GM19468 (cell line): Measurements from ENCODE around the gene COL9A3.
"Not testable (repeated sequence)": the region's sequence is repeated elsewhere in the genome, so short reads cannot be mapped to it uniquely, and the experiment has no call there.

Source experiments
- ATAC-seq: cut with Tn5 transposase; IDR thresholded peaks from one replicate; pipeline ENCODE4 v1.9.1; 2021; ENCODE audit warnings: mild to moderate bottlenecking, moderate library complexity, moderate number of reproducible peaks; ENCODE audit not compliant: unreplicated experiment; ENCODE audit errors: extremely low read depth

COL9A3 gene

DNA sequence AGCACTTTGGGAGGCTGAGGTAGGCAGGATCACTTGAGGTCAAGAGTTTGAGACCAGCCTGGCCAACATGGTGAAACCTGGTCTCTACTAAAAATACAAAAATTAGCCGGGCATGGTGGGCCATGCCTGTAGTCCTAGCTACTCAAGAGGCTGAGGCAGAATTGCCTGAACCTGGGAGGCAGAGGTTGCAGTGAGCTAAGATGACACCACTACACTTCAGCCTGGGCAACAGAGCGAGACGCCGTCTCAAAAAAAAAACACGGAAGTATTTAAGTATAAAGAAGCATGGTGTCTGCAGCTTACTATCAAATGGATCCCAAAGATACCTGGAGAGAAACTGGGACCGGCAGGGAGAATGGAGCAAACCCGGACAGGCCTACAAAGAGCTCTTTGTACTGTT is 32.1 kb downstream of the COL9A3 start:
- ATAC-seq: not testable (repeated sequence)

DNA sequence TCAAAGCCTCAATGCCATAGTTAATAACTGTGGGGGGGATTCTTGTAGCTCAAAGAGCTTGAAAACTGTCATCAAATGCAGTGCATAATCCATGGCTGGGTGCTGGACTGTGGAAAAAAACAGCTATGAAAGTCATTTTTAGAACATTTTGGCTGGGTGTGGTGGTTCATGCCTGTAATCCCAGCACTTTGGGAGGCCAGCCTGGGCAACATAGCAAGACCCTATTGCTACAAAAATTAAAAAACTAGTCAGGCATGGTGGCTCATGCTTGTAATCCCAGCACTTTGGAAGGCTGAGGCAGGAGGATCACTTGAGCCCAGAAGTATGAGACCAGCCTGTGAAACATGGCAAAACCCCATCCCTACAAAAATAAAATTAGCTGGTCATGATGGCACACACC is 32.6 kb downstream of the COL9A3 start:
- ATAC-seq: no peak

DNA sequence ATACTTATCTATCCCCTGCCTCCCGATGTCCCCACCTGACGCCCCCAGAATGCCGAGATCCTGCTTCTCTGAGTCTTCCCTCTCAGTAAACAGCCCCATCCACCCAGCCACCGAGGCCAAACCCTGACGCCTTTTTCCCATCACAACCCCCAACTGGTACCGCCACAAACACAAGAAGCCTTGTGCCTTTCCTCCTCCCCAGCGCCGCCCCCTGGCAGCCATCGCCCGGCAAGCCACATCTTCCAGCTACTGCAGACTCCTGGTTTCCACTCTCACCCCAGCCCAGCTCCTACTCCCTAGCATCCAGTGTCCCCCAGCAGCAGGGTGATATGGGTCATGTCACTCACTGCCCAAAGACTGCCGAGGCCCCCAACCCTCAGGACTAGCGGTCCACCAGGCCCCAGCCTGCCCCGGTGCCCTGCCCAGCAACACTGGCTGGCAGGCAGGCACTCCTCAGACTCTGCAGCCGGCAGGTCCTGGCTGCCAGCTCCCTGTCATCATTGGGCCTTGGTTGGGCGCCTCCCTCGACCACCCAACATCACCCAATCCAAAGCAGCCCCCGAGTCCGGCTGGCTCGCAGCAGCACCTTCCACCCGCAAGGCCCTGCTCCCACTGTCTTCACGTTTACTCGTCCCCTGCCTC is 33.6 kb downstream of the COL9A3 start:
- no peak for ATAC-seq

DNA sequence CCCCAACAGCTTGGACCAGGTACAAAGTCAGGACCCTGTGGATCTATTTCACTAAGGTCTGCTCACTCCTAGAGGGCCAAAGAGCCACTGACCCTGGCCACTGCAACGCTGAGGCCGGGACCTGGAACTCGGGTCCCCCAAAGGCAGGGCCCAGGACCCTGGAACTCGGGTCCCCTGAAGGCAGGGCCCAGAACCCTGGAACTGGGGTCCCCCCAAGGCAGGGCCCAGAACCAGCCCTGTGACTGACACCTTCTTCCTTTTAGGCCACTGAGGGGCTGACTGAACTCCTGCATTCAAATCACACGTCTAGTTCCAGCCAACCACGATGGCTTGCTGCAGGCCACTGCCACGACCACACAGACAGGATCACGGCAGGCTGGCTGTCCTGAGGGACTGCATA is 35.3 kb downstream of the COL9A3 start:
- ATAC-seq: no peak

DNA sequence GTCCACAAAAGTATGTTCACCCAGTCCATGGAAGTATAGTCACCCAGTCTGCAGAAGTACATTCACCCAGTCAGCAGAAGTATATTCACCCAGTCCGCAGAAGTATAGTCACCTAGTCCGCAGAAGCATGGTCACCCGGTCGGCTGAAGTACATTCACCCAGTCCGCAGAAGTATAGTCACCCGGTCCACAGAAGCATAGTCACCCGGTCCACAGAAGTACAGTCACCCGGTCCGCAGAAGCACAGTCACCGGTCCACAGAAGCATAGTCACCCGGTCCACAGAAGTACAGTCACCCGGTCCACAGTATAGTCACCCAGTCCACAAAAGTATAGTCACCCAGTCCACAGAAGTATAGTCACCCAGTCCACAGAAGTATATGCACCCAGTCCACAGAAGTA is 36.0 kb downstream of the COL9A3 start:
- ATAC-seq: no peak

DNA sequence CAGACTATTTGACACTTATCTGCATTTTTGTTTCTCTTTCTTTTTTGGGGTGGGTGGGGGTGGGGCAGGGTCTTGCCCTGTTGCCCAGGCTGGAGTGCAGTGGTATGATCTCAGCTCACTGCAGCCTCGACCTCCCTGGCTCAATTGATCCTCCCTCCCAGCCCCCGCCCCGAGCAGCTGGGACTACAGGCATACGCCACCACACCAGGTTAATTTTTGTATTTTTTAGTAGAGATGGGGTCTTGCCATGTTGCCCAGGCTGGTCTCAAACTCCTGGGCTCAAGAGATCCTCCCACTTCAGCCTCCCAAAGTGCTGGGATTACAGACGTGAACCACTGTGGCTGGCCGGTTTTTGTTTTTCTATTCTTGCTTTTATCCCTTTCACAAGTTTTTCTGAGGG is 36.5 kb downstream of the COL9A3 start:
- ATAC-seq: not testable (repeated sequence)

DNA sequence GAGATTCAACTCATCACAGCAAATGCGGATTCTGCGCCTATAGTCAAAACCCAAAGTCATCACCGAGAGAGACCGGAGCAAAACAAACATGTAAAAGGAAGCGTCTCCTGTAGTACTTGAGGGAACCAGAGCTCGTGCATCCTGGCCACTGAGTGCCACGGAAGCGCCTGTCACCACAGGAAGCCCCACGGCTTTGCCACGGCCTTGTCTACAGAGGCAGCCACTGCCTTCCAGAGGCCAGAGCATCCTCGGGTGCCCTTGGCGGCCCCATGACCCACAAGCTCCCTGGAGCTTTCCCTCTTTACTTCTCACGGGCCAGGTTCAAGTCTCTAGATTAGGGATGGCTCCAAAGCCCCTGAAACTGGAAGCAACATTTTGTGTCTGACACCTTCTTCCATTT is 37.3 kb downstream of the COL9A3 start:
- ATAC-seq: no peak

DNA sequence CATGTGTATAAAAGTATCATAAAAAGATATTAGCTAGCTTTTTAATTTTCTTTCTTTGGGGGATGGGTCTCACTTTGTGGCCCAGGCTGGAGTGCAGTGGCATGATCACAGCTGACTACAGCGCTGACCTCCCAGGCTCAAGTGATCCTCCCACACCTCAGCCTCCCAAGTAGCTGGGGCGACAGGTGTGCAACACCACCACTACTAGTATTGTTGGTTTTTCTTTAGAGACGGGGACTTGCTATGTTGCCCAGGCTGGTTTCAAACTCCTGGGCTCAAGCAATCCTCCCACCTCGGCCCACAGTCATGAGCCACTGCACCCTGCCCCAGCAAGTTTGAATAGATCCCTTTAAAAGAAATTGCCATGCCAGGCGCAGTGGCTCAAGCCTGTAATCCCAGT is 38.3 kb downstream of the COL9A3 start:
- ATAC-seq: no peak

DNA sequence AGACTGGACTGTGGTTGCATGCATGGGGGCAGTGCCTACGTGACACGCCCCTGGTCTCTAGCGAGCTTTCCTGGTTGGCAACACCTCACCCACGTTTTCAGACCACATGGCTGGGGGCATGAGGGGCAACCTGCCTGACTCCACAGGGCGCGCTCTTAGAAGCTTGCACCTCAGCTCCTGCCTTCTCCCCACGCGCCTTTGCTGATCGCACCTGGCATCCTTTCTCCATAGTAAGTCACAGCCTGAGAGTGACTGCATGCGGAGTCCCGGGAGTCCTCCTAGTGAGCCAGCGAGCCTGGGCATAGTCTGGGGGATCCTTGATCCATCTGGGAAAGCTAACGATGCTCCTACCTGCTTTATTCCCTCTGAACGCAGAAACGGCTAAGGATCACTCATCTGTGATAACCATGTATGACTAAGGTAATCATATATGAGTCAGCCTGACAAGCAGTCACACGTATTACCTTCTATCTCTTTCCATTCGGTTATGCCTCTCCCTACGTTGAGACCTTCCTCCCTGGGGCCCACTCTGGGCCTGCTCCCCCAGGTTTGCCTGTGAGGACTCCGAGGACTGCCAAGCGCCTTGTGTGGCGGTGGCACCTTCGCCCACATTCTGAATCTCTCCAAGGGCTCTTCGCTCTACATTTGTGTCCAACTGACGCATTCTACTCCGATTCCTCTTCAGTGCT is 40.2 kb downstream of the COL9A3 start:
- no peak for ATAC-seq

DNA sequence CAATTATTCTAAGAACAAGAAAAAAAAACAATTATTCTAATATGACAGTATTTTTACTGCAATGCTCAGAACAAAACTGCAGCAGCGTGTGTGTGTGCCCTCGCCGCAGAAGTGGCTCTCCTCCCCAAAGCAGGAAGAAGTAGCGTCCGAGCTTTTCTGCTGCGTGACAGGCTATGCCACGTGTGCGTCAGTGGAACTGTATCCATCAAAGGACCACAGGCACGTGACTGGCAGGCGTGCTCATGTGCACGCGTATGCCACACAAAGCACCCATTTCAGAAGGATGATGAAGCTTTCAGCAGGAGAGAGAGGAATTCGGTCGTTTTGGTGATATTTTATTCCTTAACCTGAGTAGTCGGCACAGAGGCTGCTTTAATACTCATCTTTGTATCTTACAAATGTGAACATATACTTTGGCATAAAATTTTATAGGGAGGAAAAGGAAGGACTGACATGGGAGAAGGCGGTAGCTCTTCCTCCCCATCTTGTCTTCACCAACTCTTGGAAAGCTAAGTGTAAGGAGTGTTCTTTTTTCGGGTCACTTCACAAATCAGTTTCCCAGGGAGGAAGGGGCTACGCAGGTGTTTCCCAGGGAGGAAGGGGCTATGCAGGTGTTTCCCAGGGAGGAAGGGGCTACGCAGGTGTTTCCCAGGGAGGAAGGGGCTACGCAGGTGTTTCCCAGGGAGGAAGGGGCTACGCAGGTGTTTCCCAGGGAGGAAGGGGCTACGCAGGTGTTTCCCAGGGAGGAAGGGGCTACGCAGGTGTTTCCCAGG is 41.4 kb downstream of the COL9A3 start:
- no peak for ATAC-seq

DNA sequence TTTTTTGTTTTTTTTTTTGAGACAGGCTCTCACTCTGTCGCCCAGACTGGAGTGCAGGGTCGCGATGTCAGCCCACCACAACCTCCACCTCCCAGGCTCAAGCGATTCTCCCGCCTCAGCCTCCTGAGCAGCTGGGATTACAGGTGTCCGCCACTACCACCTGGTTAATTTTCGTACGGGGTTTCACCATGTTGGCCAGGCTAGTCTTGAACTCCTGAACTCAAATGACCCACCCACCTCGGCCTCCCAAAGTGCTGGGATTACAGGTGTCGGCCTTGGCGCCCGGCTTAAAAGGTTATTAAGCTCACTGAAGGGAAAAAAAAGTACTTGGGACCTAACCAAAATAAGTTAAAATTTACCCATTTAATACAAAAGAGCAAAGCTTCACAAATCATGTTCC is 42.9 kb downstream of the COL9A3 start:
- ATAC-seq: no peak

DNA sequence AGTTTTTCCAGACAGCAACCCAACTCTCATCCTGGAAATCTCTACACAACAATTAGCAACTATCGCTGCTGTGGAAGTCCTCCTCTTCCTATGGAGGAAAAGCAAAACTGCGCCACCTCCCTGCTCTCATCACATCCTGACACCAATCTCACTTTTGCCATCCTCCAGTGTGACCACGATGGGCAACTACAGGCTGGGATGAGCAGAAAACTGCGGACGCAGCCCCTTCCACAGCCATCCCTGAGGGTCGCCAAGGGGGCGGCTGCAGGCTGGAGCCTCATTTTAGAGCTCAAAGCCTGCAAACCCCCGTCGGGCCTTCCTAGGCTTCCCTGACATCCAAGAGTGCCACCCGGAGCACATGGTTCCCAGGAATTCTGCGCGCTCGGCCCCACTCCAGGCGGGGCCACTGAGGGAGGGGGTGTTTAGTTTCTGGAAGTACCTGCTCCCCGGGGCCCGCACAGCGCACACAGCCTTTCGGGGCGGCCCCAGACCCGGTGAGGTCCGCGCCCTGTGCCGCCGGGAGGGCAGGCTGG is 43.6 kb downstream of the COL9A3 start:
- no peak for ATAC-seq

DNA sequence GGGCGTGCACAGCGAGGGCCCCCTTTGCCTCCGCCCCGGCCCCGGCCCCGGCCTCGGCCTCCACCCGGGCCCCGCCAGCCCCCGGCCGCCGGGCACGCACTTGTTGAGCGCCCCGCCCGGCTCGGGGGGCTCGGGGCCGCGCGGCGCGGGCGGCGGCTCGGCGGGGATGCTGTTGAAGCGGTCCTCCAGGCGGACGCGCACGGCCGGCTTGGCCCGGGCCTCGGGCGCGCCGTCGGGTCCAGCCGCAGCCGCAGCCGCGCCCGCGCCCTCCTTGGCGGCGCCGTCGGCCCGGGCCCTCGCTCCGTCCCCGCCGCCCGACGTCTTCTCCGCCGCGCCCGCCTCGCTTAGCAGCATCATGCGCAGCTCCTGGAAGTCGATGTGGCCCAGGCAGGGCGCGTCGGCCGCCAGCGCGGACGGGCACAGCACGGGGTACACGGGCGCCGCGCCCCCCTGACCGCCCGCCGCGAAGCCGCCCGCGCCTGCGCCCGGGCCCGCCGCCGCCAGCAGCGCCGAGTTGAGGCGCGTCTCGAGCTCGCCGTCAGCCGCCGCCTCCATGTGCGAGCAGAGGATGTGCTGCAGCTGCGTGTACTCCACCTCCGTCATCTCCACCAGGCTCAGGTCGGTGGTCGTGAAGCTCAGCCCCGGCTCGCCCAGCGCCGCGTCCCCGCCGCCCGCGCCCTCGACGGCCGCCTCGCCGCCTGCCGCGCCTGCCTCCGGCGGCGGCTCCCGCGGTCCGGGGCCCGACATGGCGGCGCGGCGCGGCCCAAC is 44.3 kb downstream of the COL9A3 start:
- no peak for ATAC-seq

DNA sequence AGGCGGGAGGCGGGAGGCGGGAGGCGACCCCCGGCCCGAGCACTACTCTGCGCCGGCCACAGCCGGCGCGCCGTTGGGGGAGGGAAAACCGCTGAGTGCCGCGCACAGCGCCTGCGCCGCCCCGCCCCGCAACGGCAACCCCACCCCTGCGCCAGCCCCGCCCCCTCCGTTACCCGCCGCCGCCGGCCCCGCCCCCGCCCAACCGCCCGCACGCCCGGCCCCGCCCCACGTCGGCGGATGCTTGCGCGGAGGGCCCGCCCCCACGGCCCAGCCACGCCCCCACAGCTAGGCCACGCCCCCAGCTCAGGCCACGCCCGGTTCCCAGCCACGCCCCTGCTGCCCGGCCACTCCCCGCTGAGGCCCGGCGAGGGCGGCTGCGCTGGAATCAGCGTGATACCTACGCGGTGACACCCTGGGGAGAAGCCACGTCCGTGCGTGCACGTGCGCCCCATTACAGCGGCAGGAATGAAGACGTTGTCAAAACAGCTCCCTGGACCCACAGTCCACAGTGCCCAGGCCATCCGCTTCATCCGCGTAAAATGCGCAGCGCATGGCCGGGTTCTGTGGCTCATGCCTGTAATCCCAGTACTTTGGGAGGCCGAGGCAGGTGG is 45.0 kb downstream of the COL9A3 start, which contains the start of gene TCFL5:
TCFL5 (minus strand) TSS at position 97 of the 611 bp plus-strand sequence. CDS start 152 bp downstream, outside the sequence.
- peak; percentile 53 for ATAC-seq

DNA sequence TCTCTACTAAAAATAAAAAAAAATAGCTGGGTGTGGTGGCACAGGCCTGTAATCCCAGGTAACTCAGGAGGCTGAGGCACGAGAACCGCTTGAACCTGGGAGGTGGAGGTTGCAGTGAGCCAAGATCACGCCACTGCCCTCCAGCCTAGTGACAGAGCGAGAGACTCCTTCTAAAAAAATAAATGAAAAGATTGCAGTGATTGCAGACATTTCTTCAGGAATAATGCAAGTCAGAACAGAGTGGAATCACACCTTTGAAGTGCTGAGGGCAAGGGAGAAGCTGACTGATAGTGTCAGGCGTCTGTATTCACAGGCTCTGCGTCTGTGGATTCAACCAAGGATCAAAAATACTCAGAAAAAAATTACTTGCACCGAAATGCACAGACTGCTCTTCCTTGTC is 47.4 kb downstream of the COL9A3 start:
- ATAC-seq: no peak

DNA sequence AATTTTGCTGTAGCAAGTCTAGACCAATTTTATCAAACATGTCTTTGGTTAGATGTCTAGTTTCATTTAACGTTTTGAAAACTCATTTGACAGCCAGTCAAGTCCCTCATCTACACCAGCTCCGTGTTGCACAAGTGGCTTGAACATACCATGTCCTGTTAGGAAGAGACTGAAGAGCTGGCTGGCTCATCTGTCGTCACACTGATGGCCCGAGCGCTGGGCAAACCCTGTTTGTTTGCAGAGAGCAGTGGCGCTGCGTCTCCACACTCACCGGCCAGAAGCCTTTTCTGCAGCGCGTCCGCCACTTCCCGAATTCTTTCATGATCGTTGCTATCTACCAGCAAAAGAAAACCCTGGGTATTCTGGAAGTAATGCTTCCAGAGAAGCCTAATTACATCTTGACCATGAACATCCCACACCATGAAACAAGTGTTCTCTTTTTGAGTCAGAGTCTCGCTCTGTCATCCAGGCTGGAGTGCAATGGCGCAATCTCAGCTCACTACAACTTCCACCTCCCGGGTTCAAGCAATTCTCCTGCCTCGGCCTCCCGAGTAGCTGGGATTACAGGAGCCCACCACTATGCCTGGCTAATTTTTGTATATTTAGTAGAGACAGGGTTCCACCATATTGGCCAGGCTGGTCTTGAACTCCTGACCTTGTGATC is 55.5 kb downstream of the COL9A3 start:
- no peak for ATAC-seq

DNA sequence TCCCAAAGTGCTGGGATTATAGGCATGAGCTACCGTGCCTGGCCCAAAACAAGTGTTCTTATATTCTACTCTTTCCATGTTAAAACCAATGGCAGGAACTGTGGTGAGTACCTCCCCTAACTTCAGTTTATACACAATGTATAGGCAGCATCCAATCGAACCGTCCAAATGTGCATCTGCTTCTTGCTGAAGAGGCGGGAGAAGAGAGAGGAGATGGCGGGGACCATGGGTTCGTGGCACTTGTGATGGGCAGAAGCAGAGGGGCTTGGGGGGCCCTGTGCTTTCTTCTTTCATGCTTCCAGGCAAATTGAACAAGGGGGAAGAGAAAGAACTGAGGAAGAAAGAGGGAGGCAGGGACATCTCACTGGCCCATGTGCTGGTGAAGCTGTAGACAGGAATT is 56.0 kb downstream of the COL9A3 start:
- no peak for ATAC-seq

DNA sequence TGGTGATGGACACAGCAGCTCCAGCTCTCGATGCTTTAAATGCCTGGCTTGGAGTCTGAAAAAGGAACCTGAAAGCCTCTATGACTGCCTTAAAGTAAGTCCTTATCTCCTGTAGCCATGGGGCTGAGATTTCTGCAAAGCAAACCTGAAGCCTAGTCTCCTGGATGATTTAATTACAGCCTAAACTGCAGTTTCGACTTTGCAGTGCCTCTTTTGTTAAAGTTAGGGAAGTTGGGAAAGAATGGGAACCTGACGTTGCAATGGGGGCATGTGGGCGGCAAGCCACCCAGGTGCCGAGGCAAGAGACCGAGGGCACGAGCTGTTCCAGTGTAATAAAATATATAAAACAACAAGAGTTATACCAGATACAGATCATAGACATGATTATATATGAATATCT is 56.4 kb downstream of the COL9A3 start:
- no peak for ATAC-seq

DNA sequence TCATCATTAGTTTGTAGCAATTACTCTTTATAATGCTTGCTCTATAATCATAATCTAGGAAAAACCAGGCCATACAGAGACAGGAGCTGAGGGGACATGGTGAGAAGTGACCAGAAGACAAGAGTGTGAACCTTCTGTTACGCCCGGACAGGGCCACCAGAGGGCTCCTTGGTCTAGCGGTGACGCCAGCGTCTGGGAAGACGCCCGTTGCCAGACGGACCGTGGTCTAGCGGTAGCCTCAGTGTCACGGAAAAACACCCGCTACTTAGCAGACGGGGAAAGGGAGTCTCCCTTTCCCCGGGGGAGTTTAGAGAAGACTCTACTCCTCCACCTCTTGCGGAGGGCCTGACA is 56.8 kb downstream of the COL9A3 start:
- not testable (repeated sequence) for ATAC-seq
